Measurements from ENCODE around the gene SLC18B1. TPM values are rescaled to one million over a fixed set of nuclear protein-coding genes. Genes with fewer than 3 reads are reported as not detected.

Gene SLC18B1
- total RNA-seq, 1 donor, result 1.9 TPM

DNA sequence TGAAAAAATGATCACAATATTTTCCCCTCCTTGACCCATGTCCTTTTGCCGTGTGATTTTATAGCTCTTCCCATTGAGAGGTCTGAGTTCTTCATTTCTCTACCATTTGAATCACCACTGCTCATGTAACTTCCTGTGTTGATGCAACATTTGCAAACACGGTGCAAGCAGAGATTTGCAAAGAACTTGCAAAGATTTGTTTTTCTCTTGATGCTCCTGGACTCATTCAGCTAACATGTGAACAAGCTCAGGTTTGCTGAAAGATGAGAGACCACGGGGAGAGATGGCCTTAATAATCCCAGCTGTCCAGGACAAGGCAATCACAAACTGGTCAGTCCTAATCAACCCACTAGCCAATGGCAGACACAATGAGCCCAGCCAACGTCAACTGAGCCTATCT, 49.3 kb downstream of the SLC18B1 start:
- DNase-seq (ENCODE audit: low read depth in 2 of 3, low spot score in 2 of 3), result no peak

GRCh38 chr6:132748446-132748845, 50.0 kb downstream of the SLC18B1 start:
- no peak for DNase-seq (ENCODE audit: low read depth in 2 of 3, low spot score in 2 of 3)

- DNase-seq (ENCODE audit: low read depth in 2 of 3, low spot score in 2 of 3), result no peak
These were observed 52.4 kb downstream of the SLC18B1 start for GRCh38 chr6:132746048-132746447.

- DNase-seq (ENCODE audit: low read depth in 2 of 3, low spot score in 2 of 3), result peak in 1 of 3 donors; percentile 51
These were observed 55.9 kb downstream of the SLC18B1 start for GRCh38 chr6:132742495-132742894.

GRCh38 chr6:132741281-132741680, 57.2 kb downstream of the SLC18B1 start:
- DNase-seq (ENCODE audit: low read depth in 2 of 3, low spot score in 2 of 3), result no peak

- DNase-seq (ENCODE audit: low read depth in 2 of 3, low spot score in 2 of 3), result no peak
These were observed 62.2 kb downstream of the SLC18B1 start for GRCh38 chr6:132736239-132736638.

DNA sequence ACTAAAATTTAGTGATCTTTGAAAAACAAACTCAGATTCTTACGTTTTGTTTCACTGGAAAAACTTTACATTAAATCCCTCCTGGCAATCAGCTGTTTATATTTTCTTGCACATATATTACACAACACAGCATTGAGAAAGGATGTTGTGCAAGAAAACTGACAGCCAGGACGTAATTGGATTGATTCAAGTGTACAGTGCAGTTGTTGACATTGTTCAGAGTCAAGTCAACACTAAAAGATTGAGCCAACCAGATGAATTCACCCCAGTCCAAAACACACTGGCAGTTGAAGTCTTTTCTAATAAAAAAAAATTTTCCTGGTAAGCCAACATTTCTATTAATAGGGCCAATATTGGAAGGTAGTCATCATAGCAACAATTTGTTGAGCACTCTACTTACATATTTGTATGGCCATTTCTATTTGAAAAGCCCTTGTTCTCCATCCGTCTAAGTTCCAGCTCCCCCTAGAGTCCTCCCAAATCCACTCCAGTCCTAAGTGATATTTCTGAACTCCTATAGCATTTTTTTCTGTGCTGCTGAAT, 63.7 kb downstream of the SLC18B1 start:
- DNase-seq (ENCODE audit: low read depth in 2 of 3, low spot score in 2 of 3), result peak in 1 of 3 donors; percentile 45

DNA sequence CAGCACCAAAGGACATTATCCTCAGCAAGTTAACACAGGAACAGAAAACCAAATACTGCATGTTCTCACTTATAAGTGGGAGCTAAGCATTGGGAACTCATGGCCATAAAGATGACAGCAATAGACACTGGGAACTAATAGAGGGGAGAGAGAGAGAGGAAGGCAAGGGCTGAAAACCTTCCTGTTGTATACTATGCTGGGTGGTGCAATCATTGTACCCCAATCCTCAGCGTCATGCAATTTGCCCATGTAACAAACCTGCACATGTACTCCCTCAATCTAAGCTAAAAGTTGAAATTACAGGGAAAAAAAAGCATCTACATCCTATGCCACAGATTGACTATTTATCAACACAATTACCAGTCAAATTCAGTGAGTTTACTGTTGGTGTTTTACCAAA, 64.6 kb downstream of the SLC18B1 start:
- no peak for DNase-seq (ENCODE audit: low read depth in 2 of 3, low spot score in 2 of 3)

GRCh38 chr6:132733283-132733682, 65.2 kb downstream of the SLC18B1 start:
- DNase-seq (ENCODE audit: low read depth in 2 of 3, low spot score in 2 of 3), result peak in 1 of 3 donors; percentile 26

DNA sequence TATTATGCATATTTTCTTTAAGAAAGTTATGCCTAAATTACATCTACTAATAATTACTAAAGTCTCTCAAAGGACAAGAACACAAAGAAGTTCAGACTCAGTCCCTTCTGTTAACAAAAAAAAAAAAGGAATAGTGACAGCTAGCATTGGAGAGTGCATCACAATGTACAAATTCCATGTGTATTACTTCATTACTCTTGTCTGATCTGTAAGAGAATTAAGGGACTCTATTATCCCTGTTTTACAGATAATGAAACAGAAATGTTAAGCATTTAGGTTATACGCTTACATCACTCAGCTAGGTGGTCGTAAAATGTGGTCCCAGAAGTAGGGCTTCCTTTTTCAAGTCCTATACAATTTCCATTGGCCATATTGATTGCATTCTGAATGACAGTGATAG, 67.4 kb downstream of the SLC18B1 start:
- DNase-seq (ENCODE audit: low read depth in 2 of 3, low spot score in 2 of 3), result no peak

GRCh38 chr6:132730560-132730959, 67.9 kb downstream of the SLC18B1 start:
- no peak for DNase-seq (ENCODE audit: low read depth in 2 of 3, low spot score in 2 of 3)

DNA sequence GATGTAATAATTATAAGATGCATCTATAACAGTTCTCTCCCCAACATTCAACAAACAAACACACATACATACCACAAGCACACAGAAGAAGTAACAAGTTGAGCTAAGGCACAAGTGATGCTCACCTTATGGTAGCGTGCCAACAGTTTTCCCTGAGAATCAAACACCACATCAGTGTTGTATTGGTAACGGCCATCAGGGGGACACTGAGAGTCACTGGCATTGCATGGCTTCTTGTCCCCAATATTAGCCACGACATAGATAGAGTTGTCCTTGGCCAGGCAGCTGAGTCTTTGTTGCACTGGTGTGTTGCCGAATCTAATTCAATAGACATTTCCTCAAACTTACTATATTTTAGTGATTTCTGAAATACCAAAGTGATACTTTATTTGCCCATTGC, 69.8 kb downstream of the SLC18B1 start:
- no peak for DNase-seq (ENCODE audit: low read depth in 2 of 3, low spot score in 2 of 3)

- DNase-seq (ENCODE audit: low read depth in 2 of 3, low spot score in 2 of 3), result no peak
These were observed 71.8 kb downstream of the SLC18B1 start for GRCh38 chr6:132726608-132726975.

DNA sequence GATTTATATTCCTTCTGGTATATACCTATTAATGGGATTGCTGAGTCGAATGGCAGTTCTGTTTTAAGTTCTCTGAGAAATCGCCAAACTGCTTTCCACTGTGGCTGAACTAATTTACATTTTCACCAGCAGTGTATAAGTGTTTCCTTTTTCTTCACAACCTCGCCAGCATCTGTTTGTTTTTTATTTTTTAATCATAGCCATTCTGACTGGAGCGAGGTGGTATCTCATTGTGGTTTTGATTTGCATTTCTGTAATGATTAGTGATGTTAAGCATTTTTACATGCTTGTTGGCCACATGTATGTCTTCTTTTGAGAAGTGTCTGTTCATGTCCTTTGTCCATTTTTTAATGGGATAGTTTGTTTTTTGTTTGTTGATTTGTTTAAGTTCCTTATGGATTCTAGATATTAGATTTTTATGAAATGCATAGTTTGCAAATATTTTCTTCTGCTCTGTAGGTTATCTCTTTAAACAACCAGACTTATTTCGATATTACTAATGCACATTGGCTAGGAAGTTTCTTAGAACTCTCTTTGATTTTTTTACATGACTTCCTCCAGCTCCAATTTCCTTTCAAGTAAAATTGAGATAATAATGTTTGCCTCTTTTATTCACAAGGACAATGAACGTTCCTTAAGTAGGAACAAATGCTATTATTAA, 72.4 kb downstream of the SLC18B1 start:
- no peak for DNase-seq (ENCODE audit: low read depth in 2 of 3, low spot score in 2 of 3)

DNA sequence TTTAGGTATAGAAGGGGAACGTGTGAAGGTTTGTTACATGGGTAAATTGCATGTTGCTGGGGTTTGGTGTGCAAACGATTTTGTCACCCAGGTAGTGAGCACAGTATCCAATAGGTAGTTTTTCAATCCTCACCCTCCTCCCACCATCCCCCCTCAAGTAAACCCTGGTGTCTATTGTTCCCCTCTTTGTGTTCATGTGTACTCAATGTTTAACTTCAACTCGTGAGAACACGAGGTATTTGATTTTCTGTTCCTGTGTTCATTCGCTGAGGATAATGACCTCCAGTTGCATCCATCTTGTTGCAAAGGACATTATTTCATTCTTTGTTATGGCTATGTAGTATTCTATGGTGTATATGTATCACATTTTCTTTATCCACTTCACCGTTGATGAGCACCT, 73.0 kb downstream of the SLC18B1 start:
- DNase-seq (ENCODE audit: low read depth in 2 of 3, low spot score in 2 of 3), result no peak

DNA sequence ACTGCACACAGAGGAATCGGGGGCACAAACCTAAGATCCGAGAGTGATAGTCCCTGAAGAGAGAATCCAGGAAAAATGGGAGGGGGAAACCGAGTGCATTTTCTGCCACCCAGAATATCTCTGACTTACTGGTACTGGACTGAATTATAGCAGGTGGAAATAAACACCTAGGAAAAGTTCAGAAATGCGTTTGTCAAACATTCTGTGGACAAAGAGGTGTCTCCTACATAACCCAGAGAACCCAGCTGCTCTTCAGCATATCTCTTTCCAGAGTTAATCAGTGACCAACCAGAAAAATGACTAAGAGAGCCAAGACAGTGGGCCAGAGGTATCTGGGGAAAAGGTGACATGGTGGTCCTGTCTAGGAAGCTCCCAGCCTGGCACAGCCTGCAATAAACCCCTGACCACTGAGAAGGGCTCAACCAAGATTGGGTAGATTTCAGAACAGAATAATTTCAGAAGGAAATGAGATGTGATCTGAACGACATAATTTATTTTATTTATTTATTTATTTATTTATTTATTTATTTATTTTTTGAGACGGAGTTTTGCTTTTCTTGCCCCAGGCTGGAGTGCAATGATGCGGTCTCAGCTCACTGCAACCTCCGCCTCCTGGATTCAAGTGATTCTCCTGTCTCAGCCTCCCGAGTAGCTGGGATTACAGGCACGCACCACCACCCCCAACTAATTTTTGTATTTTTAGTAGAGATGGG, 78.5 kb downstream of the SLC18B1 start:
- no peak for DNase-seq (ENCODE audit: low read depth in 2 of 3, low spot score in 2 of 3)

Small RNAs within 50 kb of the gene (small RNA-seq; reads per million reads assigned to genes)
- gene SNORA33 (272 reads per million, percentile 98 among the genes with 10 or more reads in this experiment), gene SNORD100 (103 reads per million, percentile 97 among the genes with 10 or more reads in this experiment), gene SNORD101 (4,962 reads per million, percentile 100 among the genes with 10 or more reads in this experiment)

Other genes starting within 250 kb of the SLC18B1 start
- gene TAAR8, start 246.0 kb downstream of the SLC18B1 start, total RNA-seq, result not detected
- gene TAAR6, start 228.3 kb downstream of the SLC18B1 start, total RNA-seq, result not detected
- not detected for gene TAAR5, start 208.9 kb downstream of the SLC18B1 start, total RNA-seq
- not detected for gene TAAR2, start 174.4 kb downstream of the SLC18B1 start, total RNA-seq
- not detected for gene TAAR1, start 139.5 kb downstream of the SLC18B1 start, total RNA-seq
- gene VNN1, start 84.6 kb downstream of the SLC18B1 start, total RNA-seq, result 2.2 TPM
- gene VNN2, start 40.7 kb downstream of the SLC18B1 start, total RNA-seq, result 3.0 TPM
- 11,027 TPM for gene RPS12, start 15.9 kb upstream of the SLC18B1 start, total RNA-seq

Measured in hematopoietic multipotent progenitor cell (in vitro differentiated cells).